GM18867 (cell line): ENCODE results near the gene CRYZL1.
A peak's percentile ranks its signal among the peaks of the same experiment; 100 is the strongest.

ENCODE experiments used
- ATAC-seq: cut with Tn5 transposase; IDR thresholded peaks from one replicate; pipeline ENCODE4 v1.9.1; 2021; ENCODE audit warnings: mild to moderate bottlenecking, moderate library complexity; ENCODE audit not compliant: unreplicated experiment

Gene CRYZL1

DNA sequence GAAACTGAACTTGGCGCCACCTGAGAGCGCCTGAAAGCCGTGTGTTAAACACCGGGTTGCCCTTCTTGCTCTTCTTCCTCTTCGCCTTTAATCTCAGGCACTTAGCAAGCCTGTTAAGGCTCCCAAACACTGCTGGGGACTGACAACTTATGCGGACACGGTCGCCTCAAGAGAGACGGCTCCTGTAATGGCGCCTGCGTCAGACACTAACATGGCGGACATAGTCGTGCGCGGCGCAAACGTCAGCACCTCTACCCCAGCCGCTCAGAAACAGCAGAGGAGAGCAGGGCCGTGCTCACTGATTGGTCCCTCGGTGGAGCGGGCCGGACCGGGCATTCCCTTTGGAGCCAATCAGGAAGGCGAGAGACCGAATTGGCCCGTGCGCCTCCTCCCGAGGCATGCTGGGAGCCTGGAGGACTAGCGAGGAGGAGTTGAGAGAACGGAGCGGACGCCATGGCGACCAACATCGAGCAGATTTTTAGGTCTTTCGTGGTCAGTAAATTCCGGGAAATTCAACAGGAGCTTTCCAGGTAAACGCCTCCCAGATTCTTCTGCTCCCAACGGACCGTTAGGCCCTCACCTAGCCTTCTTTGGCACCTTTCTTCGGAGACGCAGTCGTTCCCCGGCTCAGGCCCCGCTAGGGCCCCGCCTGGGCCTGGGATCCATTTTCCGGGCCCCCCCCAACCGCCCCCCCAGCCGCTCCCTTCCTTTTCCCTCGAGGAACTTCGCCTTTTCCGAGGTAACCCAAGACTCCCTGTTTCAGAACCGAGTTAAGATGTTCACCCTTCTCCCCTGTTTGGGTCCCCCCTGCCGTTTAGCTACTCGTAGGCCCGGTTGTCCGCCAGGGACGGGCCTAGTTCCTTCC lies 98.7 kb downstream of the CRYZL1 start, which contains the start of gene SON:
Gene SON, plus strand, starts transcription at position 399 of the 865 bp plus-strand sequence. Its CDS starts 55 bp downstream, at position 454.
- ATAC-seq, result peak; percentile 94

DNA sequence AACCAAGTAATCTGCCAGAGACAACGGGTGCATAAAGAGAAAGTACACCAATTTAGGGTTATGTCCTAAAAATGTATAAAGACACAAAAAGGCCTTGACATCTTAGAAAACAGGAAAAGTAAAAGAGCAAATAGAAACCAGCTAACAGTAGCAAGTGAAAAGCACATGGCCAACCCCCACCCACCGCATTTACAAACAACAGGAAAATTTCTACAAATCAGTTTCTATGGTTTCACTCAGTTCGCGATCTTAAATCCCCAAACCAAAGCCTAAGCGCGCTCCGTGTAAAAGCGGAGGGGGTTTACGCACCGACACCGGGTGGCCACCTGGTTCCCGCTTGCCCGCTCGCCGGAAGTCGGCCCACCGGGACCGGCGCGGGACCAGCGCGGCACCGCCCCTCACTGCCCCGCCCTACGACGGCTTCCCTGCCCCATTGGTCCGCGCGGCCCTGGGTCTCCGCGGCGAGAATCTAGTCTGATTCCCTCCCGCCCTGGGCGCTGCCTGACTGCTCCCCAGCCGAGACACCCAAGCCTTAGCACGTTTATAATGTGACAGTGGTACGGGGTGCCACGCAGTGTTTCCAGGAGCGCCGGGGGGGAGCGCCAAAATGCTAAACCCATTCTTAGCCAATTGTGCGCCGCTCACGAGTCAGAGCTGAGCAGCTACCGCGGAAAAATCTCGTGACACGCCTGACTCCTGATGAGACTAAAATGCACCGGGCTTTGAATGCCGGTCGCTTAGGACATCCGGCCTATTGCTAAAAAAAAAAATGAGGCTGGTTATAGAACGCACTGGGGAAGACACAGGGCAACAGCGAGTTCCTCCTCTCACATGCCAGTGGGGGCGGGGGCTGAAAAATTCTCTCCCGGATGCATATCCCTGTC lies 99.5 kb downstream of the CRYZL1 start, which contains the start of gene GART:
Gene GART, minus strand, starts transcription at position 362 of the 884 bp plus-strand sequence. CDS start 2,802 bp downstream, outside the sequence.
- ATAC-seq, result peak; percentile 54

DNA sequence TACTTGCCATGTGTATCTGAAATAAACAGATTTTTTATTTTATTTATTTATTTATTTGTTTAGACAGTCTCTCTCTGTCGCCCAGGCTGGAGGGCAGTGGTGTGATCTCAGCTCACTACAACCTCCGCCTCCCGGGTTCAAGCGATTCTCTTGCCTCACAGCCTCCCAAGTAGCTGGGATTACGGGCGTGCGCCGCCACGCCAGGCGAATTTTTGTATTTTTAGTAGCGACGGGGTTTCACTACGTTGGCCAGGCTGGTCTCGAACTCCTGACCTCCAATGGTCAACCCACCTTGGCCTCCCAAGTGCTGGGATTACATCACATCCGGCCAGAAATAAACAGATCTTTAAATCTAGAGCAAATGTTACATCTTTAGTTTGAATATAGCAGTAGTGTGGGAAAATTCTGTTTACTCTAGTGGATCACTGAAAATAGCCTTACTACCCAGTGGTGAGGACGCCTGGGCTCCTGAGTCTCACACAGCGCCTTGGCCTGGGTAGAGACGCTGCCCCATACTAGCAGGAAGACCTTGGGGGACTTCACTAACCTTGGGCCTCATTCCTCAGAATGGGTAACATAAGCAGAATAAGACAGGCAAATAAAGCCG lies 100.3 kb downstream of the CRYZL1 start:
- ATAC-seq, result no peak

DNA sequence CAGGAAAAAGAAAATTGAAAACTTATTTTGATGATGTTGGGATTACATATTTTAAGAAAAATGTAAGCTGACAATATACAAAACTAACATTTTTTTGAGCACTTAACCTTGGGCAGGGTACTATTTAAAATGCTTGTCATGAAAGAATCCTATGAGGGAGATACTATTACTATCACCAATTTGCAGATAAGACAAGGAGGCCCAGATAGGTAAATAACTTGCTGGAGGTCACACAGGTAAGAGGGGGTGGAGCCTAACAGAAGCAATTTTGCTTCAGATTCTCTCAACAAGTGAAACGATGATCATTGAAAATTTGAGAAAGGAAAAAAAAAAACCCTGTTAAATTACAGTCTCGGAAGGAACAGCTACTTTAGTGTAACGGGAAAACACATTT lies 100.8 kb downstream of the CRYZL1 start:
- no peak for ATAC-seq

DNA sequence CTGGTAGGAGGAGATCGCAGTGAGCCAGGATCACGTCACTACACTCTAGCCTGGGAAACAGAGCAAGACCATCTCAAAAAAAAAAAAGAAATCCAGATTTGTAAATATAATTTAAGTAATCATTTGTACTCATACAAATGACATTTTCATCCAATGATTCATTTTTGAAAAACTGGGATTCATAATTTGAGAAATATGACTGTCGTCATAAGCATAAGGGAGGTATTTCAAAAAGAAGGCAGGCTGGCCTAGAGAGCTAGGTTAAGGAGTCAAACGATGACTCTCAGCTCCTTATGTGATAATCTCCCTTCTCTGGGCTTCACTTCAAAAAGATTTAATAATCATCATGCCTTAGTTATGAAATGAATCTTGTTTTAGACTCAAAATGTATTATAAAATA lies 101.9 kb downstream of the CRYZL1 start:
- no peak for ATAC-seq
